ENCODE results near the gene MEAF6.
"Not testable (repeated sequence)": the region's sequence is repeated elsewhere in the genome, so short reads cannot be mapped to it uniquely, and the experiment has no call there.

MEAF6 gene

GRCh38 chr1:37529888-37530287 lies 15.3 kb upstream of the MEAF6 start:
- DNase-seq: not testable (repeated sequence)

GRCh38 chr1:37519613-37520012 lies 5.0 kb upstream of the MEAF6 start:
- DNase-seq: peak in 1 of 2 donors; percentile 18

GRCh38 chr1:37518929-37519328 lies 4.4 kb upstream of the MEAF6 start:
- DNase-seq: peak; percentile 58 to 77

- not testable (repeated sequence) for DNase-seq
Measured at GRCh38 chr1:37518241-37518640, 3.7 kb upstream of the MEAF6 start.

GRCh38 chr1:37517569-37517968 lies 3.0 kb upstream of the MEAF6 start:
- no peak for DNase-seq

- no peak for DNase-seq
Measured at GRCh38 chr1:37515185-37516034, 844 bp upstream of the MEAF6 start.

- DNase-seq: peak; percentile 43 to 61
Measured at GRCh38 chr1:37513795-37514349, 694 bp downstream of the MEAF6 start.

GRCh38 chr1:37509181-37509580 lies 5.4 kb downstream of the MEAF6 start:
- peak in 1 of 2 donors; percentile 6 for DNase-seq

- no peak for DNase-seq
Measured at GRCh38 chr1:37506740-37507139, 7.8 kb downstream of the MEAF6 start.

- not testable (repeated sequence) for DNase-seq
Measured at GRCh38 chr1:37502791-37503190, 11.8 kb downstream of the MEAF6 start.

- no peak for DNase-seq
Measured at GRCh38 chr1:37502104-37502503, 12.5 kb downstream of the MEAF6 start.

GRCh38 chr1:37501661-37502060 lies 12.9 kb downstream of the MEAF6 start:
- DNase-seq: no peak

GRCh38 chr1:37498872-37499617 lies 15.5 kb downstream of the MEAF6 start:
- DNase-seq: no peak

GRCh38 chr1:37497832-37498231 lies 16.7 kb downstream of the MEAF6 start:
- DNase-seq: no peak

GRCh38 chr1:37495875-37496274 lies 18.7 kb downstream of the MEAF6 start:
- DNase-seq: no peak

GRCh38 chr1:37493336-37494098 lies 21.0 kb downstream of the MEAF6 start:
- DNase-seq: no peak

- no peak for DNase-seq
Measured at GRCh38 chr1:37487619-37487984, 27.0 kb downstream of the MEAF6 start.

GRCh38 chr1:37486680-37487618 lies 27.6 kb downstream of the MEAF6 start:
- peak; percentile 67 to 80 for DNase-seq

GRCh38 chr1:37485902-37486679 lies 28.5 kb downstream of the MEAF6 start:
- peak in 1 of 2 donors; percentile 11 for DNase-seq

GRCh38 chr1:37484325-37485051 lies 30.1 kb downstream of the MEAF6 start:
- DNase-seq: peak in 1 of 2 donors; percentile 16
